Measurements from ENCODE around the gene CALM1.

CALM1 gene

DNA sequence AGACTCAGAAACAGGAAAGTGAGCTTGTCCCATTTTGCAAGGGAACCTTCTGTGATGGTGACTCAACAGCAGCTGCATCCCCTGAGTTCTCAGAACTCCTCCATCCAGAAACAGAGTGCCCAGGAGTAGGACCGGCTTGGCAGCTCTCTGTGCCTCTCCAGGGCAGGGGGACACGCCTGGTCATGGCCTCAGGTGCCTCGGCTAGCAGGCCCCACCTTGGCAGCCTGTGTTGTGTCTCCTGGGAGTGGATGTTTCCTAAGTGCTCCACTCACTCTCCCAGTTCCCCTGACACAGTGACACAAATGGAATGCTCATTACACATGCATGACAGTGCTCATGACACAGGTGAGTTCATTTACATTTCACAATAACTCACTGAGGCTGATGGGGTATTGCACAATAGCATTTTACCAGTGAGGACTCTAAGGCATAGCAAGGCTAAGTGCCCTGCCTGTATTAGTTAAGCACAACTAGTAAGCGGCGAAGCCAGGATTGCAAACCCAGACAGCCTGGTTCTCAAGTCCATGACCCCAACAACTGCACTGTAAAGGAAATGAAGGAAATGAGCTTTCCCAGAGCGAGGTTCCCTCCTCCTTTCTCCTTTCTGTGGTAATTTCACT, 47.4 kb downstream of the CALM1 start:
- no peak for DNase-seq

DNA sequence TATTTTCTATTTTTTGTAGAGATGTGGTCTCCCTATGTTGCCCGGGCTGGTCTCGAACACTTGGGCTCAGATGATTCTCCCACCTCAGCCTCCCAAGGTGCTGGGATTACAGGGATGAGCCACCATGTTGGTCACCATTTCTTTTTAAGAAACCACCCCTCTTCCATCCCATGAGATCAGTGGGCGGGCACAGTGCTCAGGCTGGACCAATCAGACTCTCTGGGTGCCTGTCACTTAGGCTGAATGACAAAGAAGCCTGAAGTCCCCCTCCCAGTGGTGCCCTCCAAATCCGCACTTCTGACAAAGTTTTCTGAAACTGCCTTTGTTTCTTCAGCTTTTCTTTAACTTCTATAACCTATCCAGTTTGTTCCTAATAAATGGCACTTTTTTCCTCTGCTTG, 48.2 kb downstream of the CALM1 start:
- no peak for DNase-seq

DNA sequence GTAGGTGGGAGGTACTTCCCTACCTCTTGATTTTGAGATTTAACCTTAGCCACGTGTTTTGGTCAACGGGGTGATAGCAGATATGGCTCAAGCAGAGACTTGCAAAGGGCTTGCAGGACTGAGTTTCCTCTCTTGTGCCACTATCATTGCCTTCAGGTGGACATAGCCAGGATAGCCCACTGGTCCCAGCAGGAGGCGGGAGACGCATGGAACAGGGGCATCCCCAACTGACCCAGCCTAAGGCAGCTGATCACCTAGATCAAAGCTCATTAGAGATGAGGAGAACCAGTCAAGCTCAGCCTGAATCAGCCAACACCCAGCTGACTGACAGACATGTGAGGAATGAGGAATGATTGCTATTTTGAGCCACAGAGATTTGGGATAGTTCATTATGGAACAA, 49.6 kb downstream of the CALM1 start:
- DNase-seq, result no peak

DNA sequence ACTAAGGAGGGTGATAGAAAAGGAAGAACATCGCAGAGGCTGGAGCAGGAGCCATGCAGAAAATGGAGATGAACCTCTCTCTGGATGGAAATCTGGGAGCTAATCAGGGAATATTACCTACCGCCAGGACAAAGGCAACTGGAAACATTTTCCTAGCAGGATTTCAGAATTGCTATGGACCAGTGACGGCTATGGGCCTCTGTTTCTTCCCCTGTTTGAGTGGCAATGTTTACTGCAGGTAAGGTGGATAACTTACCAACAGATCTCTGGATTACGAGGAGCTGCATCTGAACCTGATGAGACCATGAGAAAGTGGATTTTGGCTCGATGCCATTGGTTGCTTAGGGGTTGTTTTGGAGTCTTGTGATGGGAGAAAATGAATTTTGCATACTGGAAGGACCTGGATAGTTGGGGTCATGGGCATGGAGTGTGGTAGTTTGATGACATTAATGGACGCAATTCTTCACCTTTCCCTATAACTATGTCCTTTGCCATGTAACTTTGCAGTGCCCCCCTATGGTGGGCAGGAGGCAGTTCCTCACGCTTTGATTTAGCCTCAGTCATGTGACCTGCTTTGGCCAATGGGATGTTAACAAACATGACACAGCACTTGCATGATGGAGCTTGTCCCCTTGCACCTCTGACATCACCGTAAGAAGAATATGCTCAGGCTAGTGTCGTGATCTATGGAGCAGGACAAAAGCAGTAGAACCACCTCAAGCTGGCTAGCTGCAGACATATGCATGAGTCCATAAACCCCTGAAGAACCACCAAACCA, 51.1 kb downstream of the CALM1 start:
- no peak for DNase-seq

DNA sequence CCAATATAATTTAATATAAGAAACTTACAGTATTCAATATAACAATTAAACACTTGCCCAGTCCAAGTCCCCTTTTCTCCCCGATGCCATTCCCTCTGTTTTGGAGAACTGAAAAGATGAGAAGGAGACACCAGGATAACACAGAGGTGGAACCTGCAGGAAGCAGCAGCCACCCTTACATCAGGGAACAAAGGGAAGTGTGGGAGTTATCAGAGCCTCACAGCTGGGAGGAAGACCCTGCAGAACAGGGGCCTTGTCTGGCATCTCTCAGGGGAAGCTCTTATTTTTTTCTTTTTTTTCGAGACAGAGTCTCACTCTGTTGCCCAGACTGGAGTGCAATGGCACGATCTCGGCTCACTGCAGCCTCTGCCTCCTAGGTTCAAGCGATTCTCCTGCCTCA, 52.6 kb downstream of the CALM1 start:
- no peak for DNase-seq

DNA sequence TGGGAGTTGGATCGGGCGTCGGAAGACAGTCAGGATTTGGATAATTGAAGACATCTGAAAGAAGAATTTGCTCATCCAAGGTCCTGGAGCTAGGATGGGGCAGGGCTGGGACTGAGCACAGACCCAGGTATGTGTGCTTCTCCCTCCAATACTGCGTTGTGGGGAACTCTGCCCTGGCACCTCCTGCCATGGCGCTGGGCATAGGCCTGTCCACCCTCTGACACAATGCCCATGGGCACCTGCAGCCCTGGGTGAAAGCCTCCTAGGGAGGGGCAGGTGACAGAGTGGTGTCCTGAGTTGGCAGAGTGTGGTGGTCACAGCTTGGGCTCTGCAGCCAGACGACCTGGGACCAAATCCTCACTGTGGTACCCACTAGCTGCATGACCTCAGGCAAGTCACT, 53.3 kb downstream of the CALM1 start:
- no peak for DNase-seq

DNA sequence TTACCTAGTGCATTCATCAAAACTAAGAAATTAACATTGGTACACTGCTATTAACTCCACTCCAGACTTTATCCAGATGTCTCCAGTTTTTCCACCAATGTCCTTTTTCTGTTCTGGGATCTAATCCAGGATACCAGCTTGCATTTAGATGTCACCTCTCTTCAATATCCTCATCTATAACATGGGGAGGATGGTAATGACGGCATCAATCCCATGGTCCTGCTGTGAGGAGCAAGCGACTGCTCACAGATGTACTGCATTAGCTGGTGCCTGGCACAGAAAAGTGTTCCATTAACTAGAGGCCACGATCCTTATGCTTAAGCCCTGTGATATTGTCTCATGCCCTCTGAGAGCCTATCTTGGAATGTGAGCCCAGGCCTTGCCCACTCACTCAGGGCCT, 53.8 kb downstream of the CALM1 start:
- no peak for DNase-seq

DNA sequence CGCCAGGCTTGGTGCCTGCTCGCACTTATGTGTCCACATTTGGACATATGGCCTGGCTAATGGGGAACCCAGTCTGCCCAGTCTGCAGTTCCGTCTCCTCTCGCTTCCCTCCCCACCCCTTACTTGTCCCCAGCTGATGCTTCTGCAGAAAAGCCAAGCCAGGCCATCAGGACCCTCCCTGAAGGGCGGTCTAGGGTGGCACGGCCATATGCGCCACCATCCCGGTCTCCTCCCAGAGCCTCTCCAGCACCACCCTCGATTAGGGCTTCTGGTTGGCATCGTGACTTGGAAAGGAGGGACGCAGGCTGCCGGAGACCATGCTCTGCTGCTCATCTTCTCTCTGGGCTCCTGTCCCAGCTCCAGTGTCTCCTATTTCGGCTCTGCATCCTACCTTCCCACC, 54.6 kb downstream of the CALM1 start:
- DNase-seq, result no peak

DNA sequence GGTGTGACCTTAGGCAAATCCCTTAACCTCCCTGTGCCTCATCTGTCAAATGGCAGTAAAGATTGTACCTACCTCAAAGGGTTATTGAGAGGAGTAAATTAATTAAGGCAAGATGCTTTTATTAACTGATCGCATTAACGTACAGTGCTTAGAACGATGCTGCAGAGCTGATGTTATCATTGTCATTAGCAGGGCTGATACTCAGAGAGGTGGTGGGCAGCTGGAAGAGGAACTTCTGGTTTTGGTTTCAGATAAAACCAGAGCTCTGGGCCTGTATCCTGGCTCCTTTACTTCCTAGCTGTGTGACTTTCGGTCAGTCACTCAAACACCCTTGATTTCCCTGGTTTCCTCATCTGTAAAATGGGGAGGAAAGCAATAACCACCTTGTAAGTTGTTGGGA, 55.1 kb downstream of the CALM1 start:
- DNase-seq, result no peak

DNA sequence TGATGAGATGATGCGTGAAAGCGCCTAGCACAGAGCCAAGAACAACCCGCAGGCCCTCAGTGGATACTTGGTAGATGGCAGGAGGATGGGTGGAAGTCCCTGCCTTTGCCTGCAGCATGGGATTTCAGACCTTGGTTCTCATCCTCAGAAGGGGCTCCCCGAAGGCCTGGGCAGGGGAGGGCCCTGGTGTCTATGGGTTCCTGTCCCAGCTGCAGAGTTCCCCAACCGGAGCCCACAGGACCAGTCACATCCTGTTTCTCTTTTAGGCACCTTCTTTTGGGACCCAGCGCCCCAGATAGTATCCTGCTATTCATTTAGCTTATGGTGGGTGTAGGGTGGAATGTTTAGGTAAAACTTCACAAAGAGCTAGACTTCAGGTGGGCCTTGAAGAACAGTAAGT, 55.5 kb downstream of the CALM1 start:
- DNase-seq, result no peak

DNA sequence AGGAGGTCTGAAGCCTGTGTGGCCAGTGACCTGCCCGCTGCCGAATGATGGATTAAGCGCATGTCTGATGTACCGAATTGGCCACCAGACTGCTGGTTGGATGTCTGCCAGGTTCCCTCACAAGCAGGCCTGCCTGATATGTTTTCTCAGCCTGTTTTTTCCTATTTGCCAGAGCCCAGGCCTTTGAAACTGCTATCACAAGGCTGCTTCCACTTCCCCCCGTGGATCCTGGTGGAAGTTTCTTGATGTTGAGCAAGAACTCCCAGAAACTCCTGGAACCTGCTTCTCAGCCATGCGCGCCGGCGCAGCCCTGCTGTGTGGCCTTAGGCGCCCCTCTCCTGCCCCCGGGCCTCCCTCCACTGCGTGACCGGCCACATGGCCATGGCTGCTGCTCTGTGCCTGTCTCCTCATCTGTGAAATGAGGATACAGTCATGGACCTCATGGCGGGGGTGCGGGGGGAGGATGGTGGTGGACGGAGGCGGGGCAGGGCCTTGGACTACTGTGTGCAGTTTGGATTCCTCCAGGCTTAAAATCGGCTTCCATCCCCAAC, 56.6 kb downstream of the CALM1 start:
- DNase-seq, result no peak

DNA sequence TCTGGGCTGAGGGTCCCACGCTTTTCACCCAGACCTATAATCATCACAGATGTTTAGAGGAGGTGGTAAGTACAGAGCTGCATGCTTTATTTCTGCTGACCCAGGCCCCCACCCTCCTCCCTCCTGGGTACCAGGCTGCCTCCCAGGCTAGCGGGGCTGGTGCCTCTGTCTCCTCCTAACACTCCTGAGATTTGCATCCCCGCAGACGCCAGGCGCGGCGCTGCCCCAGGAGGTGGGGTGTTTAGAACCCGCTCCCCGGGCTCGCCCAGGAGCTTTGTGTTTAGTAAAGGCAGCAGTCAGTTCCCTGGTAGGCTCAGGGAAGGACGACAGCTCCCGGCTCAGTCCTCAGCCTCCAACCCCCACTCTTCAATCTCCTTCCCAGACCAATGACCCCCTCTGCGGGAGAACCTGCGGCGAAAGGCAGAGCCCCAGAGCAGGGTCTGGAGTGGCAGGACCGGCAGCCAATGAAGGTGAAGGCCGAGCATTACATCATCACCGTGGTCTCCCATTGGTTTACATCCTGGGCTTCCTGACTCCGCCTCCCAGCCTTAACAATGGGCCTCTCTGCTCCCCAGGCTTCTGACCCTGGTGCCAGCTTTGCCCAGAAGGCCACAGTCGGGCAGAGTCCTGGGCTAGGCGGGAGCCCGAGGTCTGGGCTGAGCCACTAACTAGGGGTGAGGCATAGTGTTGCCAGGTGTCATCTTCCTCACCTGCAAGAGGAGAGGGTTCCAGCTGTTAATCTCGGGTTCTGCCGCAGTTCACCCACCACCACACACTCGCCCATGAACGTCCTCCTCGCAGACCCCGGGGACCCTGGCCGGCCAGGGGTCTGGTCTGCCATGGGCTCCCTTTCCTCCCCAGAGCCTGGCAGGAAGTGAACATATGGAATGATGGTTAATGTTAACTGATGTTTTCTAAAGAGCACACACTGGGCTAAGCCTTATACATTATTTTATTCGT, 57.5 kb downstream of the CALM1 start:
- DNase-seq, result no peak

DNA sequence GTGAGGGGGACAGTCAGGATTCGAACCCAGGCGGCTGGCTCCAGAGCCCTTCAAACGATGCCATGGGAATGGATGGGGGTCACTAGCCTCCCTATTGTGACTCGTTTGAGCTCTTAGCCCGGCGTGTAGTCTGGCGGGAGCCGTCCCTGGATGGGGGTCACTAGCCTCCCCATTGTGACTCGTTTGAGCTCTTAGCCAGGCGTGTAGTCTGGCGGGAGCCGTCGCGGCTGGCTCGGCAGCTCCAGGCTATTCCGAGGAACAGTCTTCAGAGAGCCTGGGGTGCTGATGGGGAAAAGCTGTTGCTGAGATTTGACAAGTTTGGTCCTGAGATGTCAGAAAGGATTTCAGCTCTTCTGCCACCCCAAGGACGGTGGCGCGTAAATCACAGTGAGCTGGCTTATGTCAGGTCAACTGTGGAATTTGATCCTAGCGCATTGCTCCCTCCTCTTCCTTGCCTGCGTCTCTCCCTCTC, 58.3 kb downstream of the CALM1 start:
- no peak for DNase-seq

DNA sequence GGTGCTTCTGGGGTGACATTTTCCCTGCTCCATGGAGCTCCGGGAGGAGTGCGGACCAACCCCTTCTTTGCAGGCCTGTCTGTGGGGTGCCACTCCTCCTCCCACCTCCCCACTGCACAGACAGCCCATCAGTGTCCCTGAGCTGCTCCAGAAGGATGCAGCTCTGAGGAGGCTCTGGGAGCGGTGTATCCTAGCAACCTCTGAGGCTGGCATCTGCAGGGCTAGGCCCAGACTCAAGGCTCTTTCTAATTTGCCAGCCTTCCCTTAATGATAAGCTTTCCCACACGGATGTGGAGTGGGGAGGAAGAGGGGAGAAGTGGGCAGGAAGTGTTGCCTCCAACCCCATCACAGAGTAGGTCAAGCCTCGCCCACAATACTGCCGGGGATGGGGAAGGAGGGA, 59.7 kb downstream of the CALM1 start:
- no peak for DNase-seq

DNA sequence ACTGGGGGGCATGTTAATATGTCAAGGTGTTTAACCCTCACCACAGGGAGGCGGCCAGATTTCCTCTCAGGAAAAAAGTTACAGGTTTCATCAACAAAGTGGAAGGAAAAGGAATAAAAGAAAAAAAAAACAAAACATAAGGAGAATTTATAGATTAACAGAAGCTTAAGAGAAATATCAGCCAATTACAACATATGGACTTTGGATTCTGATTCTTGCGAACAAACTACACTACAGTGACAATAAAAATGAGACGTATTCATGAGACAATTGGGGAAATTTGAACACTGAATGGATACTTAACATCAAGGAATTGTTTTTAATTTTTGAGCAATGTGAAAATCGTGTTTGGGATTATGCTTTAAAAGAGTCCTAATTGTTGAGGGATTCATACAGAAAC, 60.4 kb downstream of the CALM1 start:
- no peak for DNase-seq

Data from activated gamma-delta T cell (primary cell).